Measurements from ENCODE around the gene WDR64.

The WDR64 gene

GRCh38 chr1:241847796-241848685 is 196.0 kb downstream of the WDR64 start, which contains the start of gene EXO1:
TSS of gene EXO1 (plus strand) at chr1:241848204. CDS start at chr1:241850426, 2,222 bp downstream.
- peak; percentile 95 for DNase-seq (ENCODE audit: low read depth)
- H3K4me3 ChIP-seq (ENCODE audit: low read depth, low read length) = peak within 1 kb of the TSS; percentile 89
- TF ChIP-seq CTCF (IDR thresholded peaks at IDR 0.05; ENCODE audit: low read depth, low read length) (peak; percentile 42), MYC (IDR thresholded peaks at IDR 0.05; ENCODE audit: low read depth, low read length) (no peak; the same call in none of the 2 replicates), POLR2A (IDR thresholded peaks at IDR 0.05; ENCODE audit: extremely low read depth, insufficient read length) (peak; percentile 67), MAX (IDR thresholded peaks at IDR 0.05; ENCODE audit: low read depth, low read length) (peak; percentile 42; the same call in 1 of the 2 replicates)

- peak overlapping the region; percentile 89 for H3K4me3 ChIP-seq (ENCODE audit: low read depth, low read length)
- TF ChIP-seq MAX (IDR thresholded peaks at IDR 0.05; ENCODE audit: low read depth, low read length) (peak; percentile 49; the same call in 1 of the 2 replicates), MYC (IDR thresholded peaks at IDR 0.05; ENCODE audit: low read depth, low read length) (no peak)
- no peak for DNase-seq (ENCODE audit: low read depth)
Measured at GRCh38 chr1:241848686-241849344, 196.7 kb downstream of the WDR64 start.

- peak overlapping the region; percentile 89 for H3K4me3 ChIP-seq (ENCODE audit: low read depth, low read length)
- peak; percentile 9 for DNase-seq (ENCODE audit: low read depth)
- TF ChIP-seq POLR2A (IDR thresholded peaks at IDR 0.05; ENCODE audit: extremely low read depth, insufficient read length) = no peak
- no peak for TF ChIP-seq MYC (IDR thresholded peaks at IDR 0.05; ENCODE audit: low read depth, low read length)
- no peak for TF ChIP-seq MAX (IDR thresholded peaks at IDR 0.05; ENCODE audit: low read depth, low read length)
- no peak for TF ChIP-seq CTCF (IDR thresholded peaks at IDR 0.05; ENCODE audit: low read depth, low read length)
Measured at GRCh38 chr1:241849345-241849695, 197.2 kb downstream of the WDR64 start.

Data from NB4 (cell line).